ENCODE data around the gene MKI67.
A peak's percentile ranks its signal among the peaks of the same experiment; 100 is the strongest.

Gene MKI67

GRCh38 chr10:128064108-128064969, 61.9 kb downstream of the MKI67 start:
- DNase-seq (ENCODE audit: low spot score) = no peak

- DNase-seq (ENCODE audit: low spot score) = no peak
These were observed 62.5 kb downstream of the MKI67 start for GRCh38 chr10:128063736-128064107.

GRCh38 chr10:128062881-128063563, 63.2 kb downstream of the MKI67 start:
- DNase-seq (ENCODE audit: low spot score) = peak; percentile 60

- peak; percentile 55 for DNase-seq (ENCODE audit: low spot score)
These were observed 63.8 kb downstream of the MKI67 start for GRCh38 chr10:128062331-128062880.

GRCh38 chr10:128061306-128062300, 64.6 kb downstream of the MKI67 start:
- DNase-seq (ENCODE audit: low spot score) = no peak

- no peak for DNase-seq (ENCODE audit: low spot score)
These were observed 65.6 kb downstream of the MKI67 start for GRCh38 chr10:128060341-128061250.

GRCh38 chr10:128059982-128060293, 66.3 kb downstream of the MKI67 start:
- no peak for DNase-seq (ENCODE audit: low spot score)

- no peak for DNase-seq (ENCODE audit: low spot score)
These were observed 66.8 kb downstream of the MKI67 start for GRCh38 chr10:128059266-128059981.

GRCh38 chr10:128058750-128059134, 67.5 kb downstream of the MKI67 start:
- no peak for DNase-seq (ENCODE audit: low spot score)

- no peak for DNase-seq (ENCODE audit: low spot score)
These were observed 68.0 kb downstream of the MKI67 start for GRCh38 chr10:128058106-128058749.

GRCh38 chr10:128056303-128057050, 69.7 kb downstream of the MKI67 start:
- no peak for DNase-seq (ENCODE audit: low spot score)

- no peak for DNase-seq (ENCODE audit: low spot score)
These were observed 71.0 kb downstream of the MKI67 start for GRCh38 chr10:128055061-128055868.

GRCh38 chr10:128054163-128054970, 71.9 kb downstream of the MKI67 start:
- no peak for DNase-seq (ENCODE audit: low spot score)

- DNase-seq (ENCODE audit: low spot score) = no peak
These were observed 72.9 kb downstream of the MKI67 start for GRCh38 chr10:128053356-128053755.

GRCh38 chr10:128052696-128053095, 73.5 kb downstream of the MKI67 start:
- DNase-seq (ENCODE audit: low spot score) = no peak

GRCh38 chr10:128051548-128051947, 74.7 kb downstream of the MKI67 start:
- DNase-seq (ENCODE audit: low spot score) = no peak

GRCh38 chr10:128050936-128051335, 75.3 kb downstream of the MKI67 start:
- no peak for DNase-seq (ENCODE audit: low spot score)
